Esophagus muscularis mucosa (tissue), 4 donors: ENCODE measurements around the gene NOX5. TPM values are rescaled to one million over a fixed set of nuclear protein-coding genes. Genes with fewer than 3 reads are reported as not detected.

Source experiments
- DNase-seq: peaks from one replicate; pipeline ENCODE4 v3.0.0-alpha.2; 2017; ENCODE audit errors: extremely low spot score
- H3K27ac ChIP-seq, 4 donors: fragments of 200-600 bp; sonication (generic); replicated peaks in 1 of 4; 1 replicate in 3 of 4; 2 replicates in 1 of 4; pipeline ENCODE4 v1.5.1; 2016 to 2019; ENCODE audit warnings: mild to moderate bottlenecking in 1 of 4
- H3K27me3 ChIP-seq, 4 donors: fragments of 200-600 bp; sonication (generic); one replicate each; pipeline versions ENCODE4 v1.5.1 to v1.6.0; 2016 to 2019
- H3K36me3 ChIP-seq, 4 donors: fragments of 200-600 bp; sonication (generic); one replicate each; pipeline ENCODE4 v1.5.1; 2016 to 2019
- H3K4me1 ChIP-seq, 4 donors: fragments of 200-600 bp; sonication (generic); one replicate each; pipeline ENCODE4 v1.5.1; 2016 to 2019
- H3K4me3 ChIP-seq, 4 donors: fragments of 200-600 bp; sonication (generic); 1 replicate in 2 of 4; 2 replicates in 2 of 4; pipeline ENCODE4 v1.5.1; 2016 to 2019; ENCODE audit warnings: mild to moderate bottlenecking in 4 of 4, moderate library complexity in 1 of 4
- H3K9me3 ChIP-seq, 4 donors: fragments of 200-600 bp; sonication (generic); 1 replicate in 3 of 4; 2 replicates in 1 of 4; pipeline ENCODE4 v1.5.1; 2016 to 2019
- CTCF ChIP-seq, 3 experiments: fragments of 200-600 bp in 2 of 3; fragments of 450-650 bp in 1 of 3; sonication (generic) in 2 of 3; IDR thresholded peaks; one replicate each; pipeline ENCODE4 v1.5.1; 2017 to 2019; ENCODE audit warnings: antibody characterized with exemption in 3 of 3, mild to moderate bottlenecking in 2 of 3, moderate library complexity in 1 of 3
- EP300 ChIP-seq: sonication (generic); formaldehyde crosslinking; IDR thresholded peaks from one replicate; pipeline ENCODE4 v1.6.1; 2017; ENCODE audit warnings: antibody characterized with exemption
- POLR2A ChIP-seq: fragments of 450-650 bp; IDR thresholded peaks from one replicate; pipeline ENCODE4 v1.6.1; 2017; ENCODE audit warnings: antibody characterized with exemption, moderate library complexity, mild to moderate bottlenecking, low read depth
- POLR2AphosphoS5 ChIP-seq, 2 donors: sonication (generic); formaldehyde crosslinking; IDR thresholded peaks; one replicate each; pipeline ENCODE4 v1.6.1; 2017; ENCODE audit warnings: antibody characterized with exemption in 2 of 2
- WGBS: methylation state at CpG from one replicate; pipeline ENCODE4 v1.1.5; 2018; 5-methylcytosine and 5-hydroxymethylcytosine counted together
- intact Hi-C: fragments of 100-400 bp; cut with DNase I; formaldehyde crosslinking; loops from one replicate; pipeline ENCODE4 v1.15.1; 2023
- total RNA-seq, 4 donors: library from RNA; depleted of rRNA; stranded (reverse); fragments of >200 nt; gene quantifications; one replicate each; pipeline versions ENCODE4 v1.1.0 to v1.2.1, GENCODE V29; 2016

The NOX5 gene
- total RNA-seq, 4 donors from 2014 or later: under 0.01 to 0.66 (median 0.34) TPM

GRCh38 chr15:69090197-69090948 lies 75.9 kb downstream of the NOX5 start:
- 72% methylated on average over 5 of the region's 5 CpGs for WGBS
- no peak for DNase-seq

GRCh38 chr15:69091654-69092053 lies 77.2 kb downstream of the NOX5 start:
- TF ChIP-seq POLR2AphosphoS5 (IDR thresholded peaks at IDR 0.05): no peak
- TF ChIP-seq POLR2A: no peak
- no peak for TF ChIP-seq EP300
- TF ChIP-seq CTCF (IDR thresholded peaks at IDR 0.05): no peak
- no peak for DNase-seq
- H3K4me1 ChIP-seq: peaks cover 0 to 10% (median 2%) of the 10 kb centered on the region in 4 donors
- no peaks in the 10 kb centered on the region for H3K36me3 ChIP-seq
- H3K27ac ChIP-seq: no peak overlapping the region
- H3K27me3 ChIP-seq: peaks cover 0 to 26% (median 0%) of the 10 kb centered on the region in 4 donors
- no peaks in the 10 kb centered on the region for H3K9me3 ChIP-seq
- intact Hi-C loops: no loop called here
- 75% methylated on average over 1 of the region's 1 CpG for WGBS
- H3K4me3 ChIP-seq: no peak overlapping the region

More at GRCh38 chr15:69090197-69090948, 75.9 kb downstream of the NOX5 start:
- TF ChIP-seq EP300 (no peak), POLR2A (no peak), CTCF (IDR thresholded peaks at IDR 0.05) (no peak), POLR2AphosphoS5 (IDR thresholded peaks at IDR 0.05) (no peak)
- Histone ChIP-seq H3K27ac (no peak overlapping the region), H3K36me3 (no peaks in the 10 kb centered on the region), H3K9me3 (no peaks in the 10 kb centered on the region), H3K4me1 (peaks cover 0 to 8% (median 0%) of the 10 kb centered on the region in 4 donors), H3K27me3 (peaks cover 0 to 27% (median 0%) of the 10 kb centered on the region in 4 donors), H3K4me3 (no peak overlapping the region)
- intact Hi-C loops: no loop called here

- Histone ChIP-seq H3K4me1 (peaks cover 0 to 10% (median 2%) of the 10 kb centered on the region in 4 donors), H3K4me3 (no peak overlapping the region), H3K9me3 (no peaks in the 10 kb centered on the region), H3K27me3 (peaks cover 0 to 21% (median 0%) of the 10 kb centered on the region in 4 donors), H3K27ac (no peak overlapping the region), H3K36me3 (no peaks in the 10 kb centered on the region)
- 72% methylated on average over 7 of the region's 7 CpGs for WGBS
- no peak for TF ChIP-seq POLR2AphosphoS5 (IDR thresholded peaks at IDR 0.05)
- no peak for TF ChIP-seq POLR2A
- no peak for TF ChIP-seq CTCF (IDR thresholded peaks at IDR 0.05)
- TF ChIP-seq EP300: no peak
- intact Hi-C loops: no loop called here
- DNase-seq: no peak
These were observed 77.7 kb downstream of the NOX5 start for GRCh38 chr15:69092159-69092558.

- H3K9me3 ChIP-seq: no peaks in the 10 kb centered on the region
- no peak for DNase-seq
- WGBS: 93% methylated on average over 4 of the region's 4 CpGs
- no peak overlapping the region for H3K27ac ChIP-seq
- TF ChIP-seq POLR2AphosphoS5 (IDR thresholded peaks at IDR 0.05) (no peak), CTCF (IDR thresholded peaks at IDR 0.05) (no peak), EP300 (no peak), POLR2A (no peak)
- intact Hi-C loops: no loop called here
- H3K36me3 ChIP-seq: no peaks in the 10 kb centered on the region
- H3K4me1 ChIP-seq: peaks cover 0 to 10% (median 2%) of the 10 kb centered on the region in 4 donors
- H3K27me3 ChIP-seq: peaks cover 0 to 13% (median 0%) of the 10 kb centered on the region in 4 donors
- no peak overlapping the region for H3K4me3 ChIP-seq
These were observed 78.6 kb downstream of the NOX5 start for GRCh38 chr15:69093127-69093526.
